GM19328 (cell line): ENCODE measurements around the gene LRRC70.
A peak's percentile ranks its signal among the peaks of the same experiment; 100 is the strongest.
"Not testable (repeated sequence)": the region's sequence is repeated elsewhere in the genome, so short reads cannot be mapped to it uniquely, and the experiment has no call there.

Source experiments
- ATAC-seq: cut with Tn5 transposase; IDR thresholded peaks from one replicate; pipeline ENCODE4 v1.9.1; 2021; ENCODE audit warnings: mild to moderate bottlenecking, moderate library complexity; ENCODE audit not compliant: unreplicated experiment

Gene LRRC70, protein sequence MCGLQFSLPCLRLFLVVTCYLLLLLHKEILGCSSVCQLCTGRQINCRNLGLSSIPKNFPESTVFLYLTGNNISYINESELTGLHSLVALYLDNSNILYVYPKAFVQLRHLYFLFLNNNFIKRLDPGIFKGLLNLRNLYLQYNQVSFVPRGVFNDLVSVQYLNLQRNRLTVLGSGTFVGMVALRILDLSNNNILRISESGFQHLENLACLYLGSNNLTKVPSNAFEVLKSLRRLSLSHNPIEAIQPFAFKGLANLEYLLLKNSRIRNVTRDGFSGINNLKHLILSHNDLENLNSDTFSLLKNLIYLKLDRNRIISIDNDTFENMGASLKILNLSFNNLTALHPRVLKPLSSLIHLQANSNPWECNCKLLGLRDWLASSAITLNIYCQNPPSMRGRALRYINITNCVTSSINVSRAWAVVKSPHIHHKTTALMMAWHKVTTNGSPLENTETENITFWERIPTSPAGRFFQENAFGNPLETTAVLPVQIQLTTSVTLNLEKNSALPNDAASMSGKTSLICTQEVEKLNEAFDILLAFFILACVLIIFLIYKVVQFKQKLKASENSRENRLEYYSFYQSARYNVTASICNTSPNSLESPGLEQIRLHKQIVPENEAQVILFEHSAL

DNA sequence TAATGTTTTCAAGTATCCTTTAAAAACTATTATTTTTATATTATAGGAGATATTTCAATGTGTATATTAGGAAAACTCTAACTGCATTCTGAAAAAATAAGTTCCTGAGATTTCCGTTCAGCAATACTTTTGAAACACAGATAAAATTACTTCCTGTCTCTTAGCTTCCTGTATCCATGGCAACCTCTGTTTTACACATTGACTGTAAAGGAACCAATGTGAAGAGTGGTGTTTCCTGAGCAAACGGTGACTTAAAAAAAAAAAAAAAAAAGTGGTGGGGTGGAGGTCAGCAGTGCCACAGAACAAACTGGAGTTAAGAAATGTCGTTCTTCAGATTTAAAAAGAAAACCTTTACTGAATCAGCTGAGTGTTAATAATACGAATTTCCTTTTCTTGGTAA, at the start of gene LRRC70:
TSS of gene LRRC70 (plus strand) at position 280 of the 400 bp plus-strand sequence. CDS start 620 bp downstream, outside the sequence.
- ATAC-seq = peak; percentile 79

DNA sequence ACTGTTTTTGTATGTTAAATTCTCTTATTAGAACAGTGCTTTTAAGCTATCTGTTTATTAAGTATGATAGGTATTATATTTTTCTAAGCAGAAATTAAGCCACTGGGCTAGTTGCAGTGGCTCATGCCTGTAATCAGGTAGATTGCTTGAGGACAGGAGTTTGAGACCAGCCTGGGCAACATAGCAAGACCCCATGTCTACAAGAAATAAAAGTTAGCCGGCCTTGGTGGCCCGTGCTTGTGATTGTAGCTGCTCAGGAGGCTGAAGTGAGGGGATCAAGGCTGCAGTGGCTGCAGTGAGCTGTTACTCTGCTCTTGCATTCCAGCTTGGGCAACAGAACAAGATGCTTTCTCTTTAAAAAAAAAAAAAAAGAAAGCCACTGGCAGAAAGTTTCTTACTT, 45.0 kb upstream of the LRRC70 start:
- no peak for ATAC-seq

DNA sequence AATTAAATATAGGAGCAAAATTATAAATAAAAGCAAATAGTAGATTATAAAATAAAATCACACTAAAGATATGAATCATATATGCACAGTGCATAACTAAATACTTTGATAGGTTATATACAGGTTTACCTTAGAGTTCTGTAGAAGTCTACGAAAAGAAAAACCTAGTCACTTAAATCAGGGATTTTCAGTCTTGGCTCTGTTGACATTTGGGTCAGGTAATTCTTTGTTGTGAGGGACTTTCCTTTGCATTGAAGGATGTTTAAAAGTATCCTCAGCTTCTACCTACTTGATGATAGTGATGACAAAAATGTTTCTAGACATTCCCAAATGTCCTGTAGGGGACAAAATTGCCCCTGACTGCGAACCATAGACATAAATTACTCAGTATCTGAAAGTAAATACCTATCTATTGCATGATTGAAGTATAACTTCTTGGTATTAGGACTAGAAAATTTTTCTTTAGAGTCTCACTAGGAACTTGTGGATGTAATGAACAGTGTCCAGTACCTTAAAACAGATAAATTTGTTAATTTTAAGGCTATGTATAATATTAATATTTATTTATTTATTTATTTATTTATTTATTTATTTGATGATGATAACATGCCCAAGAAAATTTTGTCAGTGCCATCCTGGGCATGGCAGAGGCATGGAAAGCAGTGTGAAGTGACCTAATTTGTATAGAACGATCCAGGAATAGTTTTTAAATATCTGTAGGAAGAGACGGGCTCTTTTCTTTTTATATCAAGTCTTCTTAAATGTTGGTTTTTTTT, 44.0 kb upstream of the LRRC70 start:
- ATAC-seq = no peak

DNA sequence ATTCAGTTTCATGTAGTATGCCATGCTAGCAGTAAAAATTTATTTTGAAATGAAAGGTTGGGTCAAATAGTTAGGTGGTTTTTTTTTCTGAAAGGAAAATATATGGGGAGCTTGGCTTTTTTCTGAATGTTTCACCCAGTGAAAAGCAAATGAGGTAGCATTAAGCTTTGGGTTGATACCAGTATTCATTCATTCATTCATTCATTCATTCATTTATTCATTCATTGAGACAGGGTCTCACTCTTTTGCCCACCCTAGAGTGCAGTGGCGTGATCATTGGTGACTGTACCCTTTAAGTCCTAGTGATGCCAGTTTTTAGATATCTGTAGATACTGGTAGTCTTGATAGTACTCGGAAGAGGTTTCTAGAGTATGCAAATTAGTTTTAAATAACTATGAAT, 42.4 kb upstream of the LRRC70 start:
- no peak for ATAC-seq

DNA sequence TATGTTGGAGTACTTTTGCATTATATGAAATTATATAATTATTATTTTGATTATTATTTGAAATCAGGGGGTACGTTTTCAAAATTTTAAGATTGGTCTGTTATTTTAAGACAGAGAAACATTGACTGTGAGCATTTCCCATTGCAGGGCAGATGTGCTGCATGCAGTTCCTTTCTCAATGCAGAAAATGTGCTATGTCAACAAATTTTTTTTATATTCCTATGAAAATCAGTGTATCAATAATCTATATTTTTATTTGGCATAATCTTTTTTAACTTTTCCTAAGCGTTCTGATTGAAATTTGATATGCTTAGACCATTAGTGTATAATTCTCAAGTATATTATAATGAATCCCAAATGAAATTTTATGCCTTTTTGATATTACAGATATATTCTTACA, 41.8 kb upstream of the LRRC70 start:
- ATAC-seq = no peak

DNA sequence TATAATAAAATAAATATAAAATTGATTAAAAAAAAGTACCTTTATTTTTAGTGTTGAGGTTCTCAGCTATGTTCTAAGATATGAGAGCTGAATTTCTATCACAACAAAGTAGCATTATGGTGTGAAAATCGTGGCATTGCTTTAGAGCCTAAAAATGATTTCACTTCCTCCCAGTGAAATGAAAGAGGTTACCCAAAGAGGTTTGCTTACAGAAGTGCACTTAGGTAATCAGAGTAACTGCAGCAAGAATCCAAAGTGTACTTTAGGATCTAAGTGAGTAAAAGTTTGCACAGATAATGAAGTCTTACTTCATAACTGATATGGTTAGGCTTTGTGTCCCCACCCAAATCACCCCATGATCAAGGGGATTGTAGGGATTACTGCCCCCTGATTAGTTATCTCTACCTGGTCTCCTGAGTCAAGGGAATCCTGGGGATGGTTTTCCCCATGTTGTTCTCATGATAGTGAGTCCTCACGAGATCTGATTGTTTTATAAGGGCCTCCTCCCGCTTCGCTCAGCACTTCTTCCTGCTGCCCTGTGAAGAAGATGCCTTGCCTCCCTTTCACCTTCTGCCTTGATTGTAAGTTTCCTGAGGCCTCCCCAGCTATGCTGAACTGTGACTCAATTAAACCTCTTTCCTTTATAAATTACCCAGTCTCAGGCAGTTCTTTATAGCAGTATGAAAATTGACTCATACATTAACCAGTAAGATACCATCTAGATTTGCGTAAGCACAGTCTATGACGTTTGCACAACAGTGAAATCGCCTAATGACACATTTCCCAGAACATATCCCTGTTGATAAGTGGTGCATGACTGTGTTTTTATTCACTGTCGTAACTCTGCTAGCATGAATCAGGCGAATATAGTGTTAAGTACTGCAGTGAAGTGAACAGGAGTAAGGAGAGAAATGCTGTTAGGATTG, 40.3 kb upstream of the LRRC70 start:
- no peak for ATAC-seq

DNA sequence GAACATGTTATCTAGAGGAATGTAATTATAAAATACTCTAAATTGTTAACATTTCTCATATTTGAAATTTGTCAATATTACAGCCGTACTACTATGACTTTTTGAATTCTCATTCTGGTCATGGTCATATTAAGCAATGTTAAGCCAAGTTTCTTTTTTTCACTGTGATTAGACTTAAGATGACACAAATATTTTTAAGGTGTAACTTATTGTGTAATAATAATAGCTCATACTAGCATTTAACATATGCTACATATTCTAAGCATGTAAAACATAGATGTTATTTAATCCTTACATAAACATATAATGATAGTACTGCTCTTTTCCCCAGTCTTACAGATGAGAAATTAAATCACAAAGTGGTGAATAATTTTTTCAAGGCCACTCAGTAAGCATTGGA, 35.9 kb upstream of the LRRC70 start:
- ATAC-seq = no peak

DNA sequence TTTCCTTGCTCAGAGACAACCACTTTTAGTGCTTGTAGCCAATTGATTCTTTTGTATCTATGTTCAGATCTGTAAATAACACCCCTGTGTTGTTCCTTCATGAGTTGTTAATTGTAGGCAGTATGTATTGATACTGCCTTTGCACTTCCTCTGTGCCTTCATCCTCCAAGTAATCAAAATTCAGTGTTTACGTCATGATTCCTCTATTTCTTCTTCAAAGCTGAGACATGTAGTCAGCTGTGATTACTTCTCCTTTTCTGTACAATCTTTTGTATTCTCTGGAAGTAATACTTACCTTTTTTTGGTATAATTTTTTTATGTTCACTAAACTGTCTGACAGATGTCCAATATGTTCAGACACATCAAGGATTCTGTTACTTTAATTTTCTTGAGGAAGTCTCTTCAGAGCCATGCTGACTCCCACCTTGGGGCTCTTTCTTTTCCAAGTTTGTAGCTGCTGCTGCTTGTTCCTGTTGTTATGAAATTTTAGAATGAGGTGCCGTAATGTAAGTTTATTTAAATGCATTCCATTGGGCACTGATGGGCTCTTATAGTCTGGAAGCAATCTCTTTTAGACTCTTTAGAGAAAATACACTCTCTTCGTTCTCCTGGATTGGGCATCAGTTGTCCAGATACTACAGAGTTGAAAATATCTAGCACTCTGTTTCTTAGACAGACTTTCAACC, 30.5 kb upstream of the LRRC70 start:
- no peak for ATAC-seq

DNA sequence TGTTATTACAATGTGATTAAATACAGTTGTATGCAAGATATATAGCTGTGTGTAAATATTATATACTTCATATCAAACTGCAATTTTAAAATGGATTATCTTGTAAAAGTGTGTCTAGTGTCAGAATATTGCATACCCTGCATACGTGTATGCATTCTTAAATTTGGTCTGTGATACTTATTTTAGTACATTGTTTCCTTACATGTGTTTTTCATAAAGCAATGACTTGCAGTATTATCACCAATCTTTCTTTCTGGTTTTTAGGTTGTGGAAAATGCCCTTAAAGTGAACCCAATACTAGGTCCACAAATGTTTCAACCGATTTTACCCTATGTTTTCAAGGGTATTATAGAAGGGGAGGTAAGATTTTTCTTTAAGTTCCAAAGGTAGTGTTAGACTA, 28.5 kb upstream of the LRRC70 start:
- ATAC-seq = no peak

DNA sequence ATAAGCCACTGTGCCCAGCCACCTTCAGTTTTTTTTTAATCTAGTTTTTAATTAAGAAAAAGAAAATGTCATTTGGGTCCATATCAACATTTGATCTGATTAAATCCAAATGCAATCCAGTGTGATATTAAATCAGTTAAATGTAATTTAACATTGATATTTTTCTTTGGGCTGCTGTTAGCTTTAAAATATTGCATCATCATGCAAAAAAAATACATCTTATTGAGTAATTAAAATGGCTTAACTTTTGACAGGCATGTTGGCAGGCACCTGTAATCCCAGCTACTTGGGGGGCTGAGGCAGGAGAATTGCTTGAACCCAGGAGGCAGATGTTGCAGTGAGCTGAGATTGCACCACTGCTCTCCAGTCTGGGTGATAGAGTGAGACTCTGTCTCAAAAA, 22.7 kb upstream of the LRRC70 start:
- no peak for ATAC-seq

DNA sequence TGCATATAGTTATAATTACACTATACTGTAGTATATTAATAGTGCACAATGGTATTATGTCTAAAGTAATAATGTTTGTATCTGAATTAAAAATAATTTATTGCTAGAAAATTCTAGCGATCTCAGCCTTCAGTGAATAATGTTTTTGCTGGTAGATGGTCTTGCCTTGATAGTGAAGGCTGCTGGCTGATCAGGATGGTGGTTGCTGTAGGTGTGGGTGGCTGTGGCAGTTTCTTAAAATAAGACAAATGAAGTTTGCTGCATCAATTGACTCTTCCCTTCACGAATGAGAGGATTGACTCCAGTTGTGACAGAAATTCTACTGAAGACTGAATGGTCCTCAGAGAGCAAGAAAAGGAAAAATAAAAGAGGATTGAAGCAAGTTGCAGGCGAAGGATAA, 19.7 kb upstream of the LRRC70 start:
- no peak for ATAC-seq

DNA sequence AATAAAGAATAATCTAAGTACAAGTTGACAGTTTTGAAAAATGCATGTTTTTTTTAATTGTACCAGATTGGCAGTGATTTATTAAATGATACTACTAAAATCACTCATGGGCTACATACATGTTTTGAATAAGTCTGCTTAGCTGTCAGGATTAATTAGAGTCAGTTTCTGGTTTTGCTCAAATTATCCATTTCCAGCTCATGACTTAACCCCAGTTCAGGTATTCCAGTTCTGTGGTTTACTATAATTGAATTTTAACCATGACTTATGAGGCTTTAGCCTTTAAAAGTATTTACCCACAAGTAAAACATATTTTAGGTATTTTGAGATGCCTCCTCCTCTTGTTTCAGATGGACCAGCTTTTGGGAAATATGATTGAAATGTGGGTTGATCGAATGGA, 17.8 kb upstream of the LRRC70 start:
- ATAC-seq = no peak

DNA sequence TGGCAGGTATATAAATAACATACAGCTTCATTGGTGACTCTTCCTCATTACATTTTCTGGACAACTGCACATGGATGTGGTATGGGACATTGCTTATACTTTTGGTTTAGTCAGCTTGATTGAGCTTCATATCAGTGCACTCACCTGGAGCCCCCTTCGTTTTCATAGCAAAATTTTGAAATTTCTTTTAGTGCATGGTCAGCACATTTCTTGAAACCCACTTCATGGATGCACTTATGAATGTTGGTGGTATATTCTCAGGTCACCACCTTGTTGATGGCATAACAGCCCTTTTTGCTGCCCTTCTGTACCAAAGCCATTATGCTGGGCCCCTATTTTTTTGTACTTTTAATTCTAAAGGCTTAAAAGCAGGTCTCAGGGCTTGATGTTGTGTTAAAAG, 16.7 kb upstream of the LRRC70 start:
- no peak for ATAC-seq

DNA sequence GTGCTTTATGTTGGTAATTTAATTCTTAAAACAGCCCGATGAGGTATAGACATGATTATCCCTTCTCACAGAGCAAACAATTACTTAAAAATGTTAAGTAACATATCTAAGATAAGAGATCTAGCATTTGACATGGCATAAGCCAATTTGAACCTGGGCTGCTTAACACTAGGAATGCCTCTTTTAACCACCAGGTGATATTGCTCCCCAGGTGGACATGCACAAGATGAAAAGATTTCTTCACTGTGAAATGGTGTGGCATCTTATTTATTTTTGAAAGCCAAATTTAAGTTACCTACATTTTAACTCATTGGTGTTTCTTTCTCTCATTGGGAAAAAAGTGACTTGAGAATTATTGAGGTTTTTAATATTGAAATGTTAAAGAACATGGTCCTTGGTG, 15.8 kb upstream of the LRRC70 start:
- ATAC-seq = no peak

DNA sequence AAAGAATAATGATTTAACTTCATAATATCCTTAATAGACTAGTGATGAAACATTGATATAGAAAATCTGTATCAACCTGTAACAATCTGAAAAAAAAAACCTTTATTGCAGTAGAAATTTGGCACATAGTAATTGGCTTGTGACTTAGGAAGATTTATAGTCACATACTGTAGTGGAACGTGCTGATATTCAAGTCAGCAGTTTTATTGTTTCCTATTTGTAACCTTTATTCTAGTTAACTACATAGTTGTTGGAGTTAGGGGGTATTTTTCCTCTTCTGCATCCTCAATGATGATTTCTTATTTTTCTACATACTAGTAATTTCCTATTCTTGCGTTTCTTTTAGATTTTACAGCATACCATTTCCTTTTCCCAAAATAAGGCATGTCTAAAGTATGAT, 14.5 kb upstream of the LRRC70 start:
- ATAC-seq = no peak

DNA sequence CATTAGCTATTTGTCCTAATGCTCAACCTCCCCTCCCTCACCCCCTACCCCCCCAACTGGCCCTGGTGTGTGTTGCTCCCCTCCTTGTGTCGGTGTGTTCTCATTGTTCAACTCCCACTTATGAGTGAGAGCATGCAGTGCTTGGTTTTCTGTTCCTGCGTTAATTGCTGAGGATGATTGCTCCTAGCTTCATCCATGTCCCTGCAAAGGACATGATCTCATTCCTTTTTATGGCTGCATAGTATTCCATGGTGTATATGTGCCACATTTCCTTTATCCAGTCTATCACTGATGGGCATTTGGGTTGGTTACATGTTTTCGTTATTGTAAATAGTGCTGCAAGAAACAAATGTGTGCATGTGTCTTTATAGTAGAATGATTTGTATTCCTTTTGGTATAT, 12.9 kb upstream of the LRRC70 start:
- ATAC-seq = not testable (repeated sequence)

DNA sequence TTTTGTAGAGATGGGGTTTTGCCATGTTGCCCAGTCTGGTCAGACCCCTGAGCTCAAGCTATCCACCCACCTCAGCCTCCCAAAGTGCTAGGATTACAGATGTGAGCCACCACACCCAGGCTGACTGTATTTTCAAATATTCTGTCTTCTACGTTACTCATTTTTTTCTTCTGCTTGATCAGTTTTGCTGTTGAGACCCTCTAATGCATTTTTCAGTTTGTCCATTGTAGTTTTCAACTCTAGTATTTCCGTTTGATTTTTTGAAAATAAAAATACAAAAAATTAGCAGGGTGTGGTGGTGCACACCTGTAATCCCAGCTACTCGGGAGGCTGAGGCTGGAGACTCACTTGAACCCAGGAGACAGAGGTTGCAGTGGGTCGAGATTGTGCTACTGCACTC, 10.5 kb upstream of the LRRC70 start:
- no peak for ATAC-seq

DNA sequence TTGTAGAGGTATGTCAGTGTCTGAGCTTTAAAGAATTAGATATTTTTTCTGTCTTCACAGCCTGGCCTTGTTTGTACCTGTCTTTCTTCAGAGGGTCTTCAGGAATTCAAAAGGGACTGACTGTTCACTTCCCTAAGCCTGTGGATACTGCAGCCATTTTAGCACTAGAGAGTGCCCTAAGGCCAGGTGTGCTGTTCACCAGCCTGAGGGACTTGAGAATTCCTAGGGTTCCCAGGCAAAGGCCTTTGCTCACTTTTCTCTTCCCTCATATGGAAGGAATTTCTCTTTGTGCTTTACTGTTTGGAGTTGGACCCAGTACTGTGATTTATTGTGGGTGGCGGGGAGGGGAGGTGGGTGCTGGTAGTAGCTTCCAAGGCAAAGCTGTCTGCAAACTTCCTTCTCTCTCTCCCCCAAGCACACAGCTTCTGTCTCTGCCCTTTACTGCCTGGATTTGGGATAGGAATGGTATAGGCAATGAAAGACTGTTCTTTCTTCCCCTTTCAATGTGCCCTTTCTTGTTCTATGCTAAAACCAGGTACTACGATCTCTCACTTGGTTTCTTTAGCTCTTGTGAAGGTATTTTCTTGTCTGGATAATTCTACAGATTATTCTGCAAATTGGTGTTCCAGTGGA, 9.7 kb upstream of the LRRC70 start:
- no peak for ATAC-seq

DNA sequence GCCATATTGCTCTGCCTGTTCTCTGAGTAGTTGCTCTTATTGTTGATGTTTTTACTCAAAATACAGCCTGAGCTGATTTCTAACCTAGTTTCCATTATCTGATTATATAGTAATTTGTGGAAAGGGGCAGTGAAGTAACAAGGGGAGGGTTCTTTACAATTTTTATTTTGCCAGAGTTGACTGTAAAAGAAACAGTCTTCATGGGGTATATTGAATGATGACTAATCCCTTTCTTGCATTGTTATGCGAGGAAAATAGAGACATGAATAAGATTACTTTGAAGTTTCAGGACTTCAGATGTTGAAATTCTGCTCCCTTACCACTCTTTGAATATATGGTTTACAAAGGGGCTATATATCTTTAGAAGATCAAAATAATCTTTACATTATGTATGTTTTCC, 9.1 kb upstream of the LRRC70 start:
- no peak for ATAC-seq
